ENCODE data around the gene FNDC4.

The FNDC4 gene

DNA sequence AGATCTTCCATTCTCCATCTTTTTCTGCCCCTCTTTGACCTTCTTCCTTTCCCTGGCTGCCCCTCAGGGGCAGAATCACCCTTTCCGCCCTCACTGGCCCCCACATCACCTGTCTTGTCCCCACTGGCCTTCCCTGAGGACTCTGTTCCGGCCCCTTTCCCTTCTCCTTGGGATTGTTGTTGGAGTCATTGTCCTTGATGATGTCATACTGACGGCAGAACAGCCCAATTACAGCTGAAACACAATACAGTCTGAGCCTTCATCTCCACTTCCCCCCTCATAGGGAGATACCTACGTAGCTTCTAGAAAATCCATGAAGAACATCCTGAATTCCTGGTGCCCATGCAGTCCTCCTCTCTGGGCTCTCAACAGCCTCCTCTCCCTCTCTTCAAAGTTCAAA is 2.4 kb downstream of the FNDC4 start:
- no peak for DNase-seq

DNA sequence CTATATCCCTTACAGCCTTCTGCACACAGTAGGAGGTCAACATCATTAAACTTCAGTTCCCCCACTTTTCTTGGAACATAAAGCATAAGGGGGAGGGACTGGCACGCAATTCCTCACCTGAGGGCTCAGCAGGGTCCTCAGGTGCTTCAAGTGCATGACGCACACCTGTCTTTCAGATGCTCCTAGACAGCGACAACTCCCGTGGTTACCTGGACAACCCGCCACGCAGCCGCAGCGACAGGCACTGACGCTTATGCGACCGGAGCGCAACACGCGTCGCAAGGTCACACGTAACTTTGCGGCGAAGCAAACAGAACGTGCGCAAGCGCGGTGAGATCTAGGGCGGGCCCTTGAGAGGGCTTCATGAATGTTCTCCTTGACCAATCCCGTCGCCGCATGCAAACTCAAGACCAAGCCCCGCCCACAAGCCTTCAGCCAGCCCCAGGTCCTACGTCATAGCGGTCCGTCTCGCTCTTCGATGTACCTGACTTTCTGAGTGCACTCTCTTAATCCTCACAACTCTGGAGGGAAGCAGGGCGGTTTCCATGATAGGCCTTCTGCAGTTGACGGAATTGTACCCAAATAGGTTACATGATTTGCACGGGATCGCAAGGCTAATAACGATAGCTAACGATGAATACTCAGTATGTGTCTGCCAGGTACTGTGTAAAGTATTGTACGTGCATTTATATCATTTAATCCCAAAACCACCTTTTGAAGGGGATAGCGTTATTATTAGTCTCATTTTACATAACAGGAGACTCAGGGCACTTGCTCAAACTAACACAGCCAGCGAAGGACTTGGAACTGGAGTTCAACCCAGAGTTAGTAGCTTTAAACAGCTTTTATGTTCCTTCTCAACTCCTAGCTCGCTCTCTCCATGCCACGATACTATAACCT is 5.3 kb downstream of the FNDC4 start, which contains the start of gene IFT172:
IFT172 (minus strand) TSS at position 246 of the 900 bp plus-strand sequence; CDS start at position 156, 90 bp downstream.
- peak; percentile 99 for DNase-seq

DNA sequence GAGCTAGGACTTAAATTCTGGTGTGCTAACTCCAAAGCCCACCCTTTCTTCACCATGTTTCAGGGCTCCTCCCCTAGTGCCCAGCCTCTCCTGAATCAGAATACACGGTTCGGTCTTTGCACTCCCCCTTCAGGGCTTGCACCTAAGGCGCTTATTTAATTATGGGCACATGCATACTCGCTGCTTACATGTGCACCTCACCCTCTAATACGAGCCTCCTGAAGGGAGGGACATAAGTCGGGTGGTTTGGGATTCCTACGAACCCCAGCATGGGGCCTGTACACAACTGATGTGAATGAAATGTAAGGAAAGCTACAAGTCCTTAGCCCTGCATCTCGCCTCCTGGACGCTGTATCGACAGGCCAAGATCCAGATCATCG is 5.9 kb downstream of the FNDC4 start:
- no peak for DNase-seq

DNA sequence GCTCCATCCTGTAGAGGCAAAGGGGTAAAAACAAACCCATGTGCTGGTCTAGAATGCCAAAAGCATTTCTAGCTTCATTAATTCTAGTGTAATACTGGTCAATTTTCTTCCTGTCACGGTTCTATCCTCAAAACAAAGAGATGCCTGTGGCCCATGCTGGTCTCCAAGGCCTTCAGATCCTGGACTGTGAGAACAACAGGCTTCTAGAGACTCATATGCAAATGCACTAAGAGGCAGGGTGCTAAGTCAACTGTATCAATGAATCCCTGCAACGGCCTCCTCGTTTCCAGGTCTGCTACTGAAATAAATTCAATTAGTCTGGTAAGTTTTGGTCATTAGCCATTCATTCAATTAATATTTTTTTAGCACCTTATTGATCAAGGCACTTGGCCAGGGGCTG is 9.5 kb downstream of the FNDC4 start:
- DNase-seq: no peak

DNA sequence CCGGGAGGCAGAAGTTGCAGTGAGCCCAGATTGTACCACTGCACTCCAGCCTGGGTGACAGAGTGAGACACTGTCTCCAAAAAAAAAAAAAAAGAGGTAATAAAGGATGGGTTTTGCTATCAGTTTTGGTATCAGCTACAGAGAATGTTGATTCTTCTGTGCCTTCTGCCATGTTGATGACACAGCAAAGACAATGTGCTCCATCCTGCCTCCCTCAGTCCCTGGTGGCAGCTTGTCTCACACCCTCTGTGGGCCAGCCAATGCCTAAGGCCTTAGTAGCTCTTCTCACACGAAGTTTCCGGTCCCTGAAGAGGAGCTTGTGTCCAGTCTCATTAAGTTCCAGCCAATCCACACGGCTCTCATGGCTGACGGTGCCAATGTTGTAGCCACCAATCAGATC is 23.0 kb downstream of the FNDC4 start:
- no peak for DNase-seq

DNA sequence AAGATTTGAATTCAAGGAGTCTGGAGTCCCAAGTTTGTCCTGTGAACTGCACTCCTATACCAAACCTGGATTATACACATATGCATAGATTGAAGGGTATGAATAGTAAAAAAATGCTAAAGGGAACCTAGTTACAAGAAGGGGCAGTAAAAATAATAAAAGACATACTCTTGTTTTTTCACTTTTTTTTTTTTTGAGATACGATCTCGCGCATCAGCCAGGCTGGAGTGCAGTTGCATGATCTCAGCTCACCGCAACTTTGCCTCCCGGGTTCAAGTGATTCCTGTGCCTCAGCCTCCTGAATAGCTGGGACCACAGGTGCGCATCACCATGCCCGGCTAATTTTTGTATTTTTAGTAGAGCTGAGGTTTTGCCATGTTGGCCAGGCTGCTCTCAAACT is 30.6 kb downstream of the FNDC4 start:
- DNase-seq: no peak

DNA sequence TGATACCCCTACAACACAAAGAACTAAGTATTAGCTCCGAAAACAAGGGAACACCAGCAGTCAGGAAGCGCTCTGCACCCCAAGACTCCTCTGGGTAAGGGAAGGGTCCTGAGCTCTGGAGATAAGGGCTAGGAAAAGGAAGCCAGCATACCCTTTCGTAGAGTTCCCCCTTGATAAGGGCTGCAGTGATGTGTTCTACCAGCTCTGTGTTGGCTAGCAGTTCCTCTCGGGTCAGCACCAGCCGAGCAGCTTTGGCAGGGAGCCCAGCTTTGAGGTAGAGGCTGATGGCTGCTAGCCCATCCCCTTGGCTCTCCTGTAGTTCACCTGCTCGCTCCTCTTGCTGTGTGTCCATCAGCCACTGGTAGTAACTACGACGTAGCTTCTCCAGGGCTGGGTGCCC is 33.9 kb downstream of the FNDC4 start:
- DNase-seq: no peak

DNA sequence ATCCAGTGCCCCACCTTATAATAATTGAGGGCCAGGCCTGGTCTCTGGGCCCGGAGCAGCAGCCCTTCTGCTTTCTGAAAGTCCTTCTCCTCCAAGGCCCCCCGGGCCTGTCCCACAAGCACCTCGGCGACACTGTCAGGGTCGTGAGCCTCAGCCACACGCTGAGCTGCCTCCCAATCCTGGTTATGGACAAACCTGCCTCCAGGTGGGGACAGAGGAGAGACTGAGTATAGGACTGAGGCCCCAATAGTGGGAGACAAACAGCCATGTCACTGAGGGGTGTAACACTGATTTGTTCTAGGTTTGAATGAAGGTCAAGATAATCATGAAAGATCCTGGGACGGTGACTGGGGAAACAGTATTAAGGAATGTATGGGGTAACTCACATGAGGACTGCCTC is 41.0 kb downstream of the FNDC4 start:
- no peak for DNase-seq

DNA sequence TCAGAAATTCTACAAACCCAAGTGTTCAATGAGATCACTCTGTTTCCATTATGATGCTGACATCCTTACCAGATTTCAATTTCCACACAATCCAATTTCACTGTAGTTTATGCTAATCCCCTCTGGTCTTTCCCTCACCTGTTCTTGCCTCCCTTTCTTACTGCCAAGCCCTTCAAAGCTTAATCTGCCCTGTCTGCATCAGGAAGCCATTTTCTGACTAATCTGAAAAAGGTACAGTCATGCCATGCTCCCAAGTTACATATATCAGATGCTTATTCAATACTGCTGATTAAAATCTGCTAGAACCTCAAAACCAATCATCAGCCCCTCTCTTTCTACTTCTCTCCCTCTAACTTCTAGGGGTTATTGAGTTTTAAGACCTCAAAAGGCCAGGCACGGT is 43.9 kb downstream of the FNDC4 start:
- no peak for DNase-seq

DNA sequence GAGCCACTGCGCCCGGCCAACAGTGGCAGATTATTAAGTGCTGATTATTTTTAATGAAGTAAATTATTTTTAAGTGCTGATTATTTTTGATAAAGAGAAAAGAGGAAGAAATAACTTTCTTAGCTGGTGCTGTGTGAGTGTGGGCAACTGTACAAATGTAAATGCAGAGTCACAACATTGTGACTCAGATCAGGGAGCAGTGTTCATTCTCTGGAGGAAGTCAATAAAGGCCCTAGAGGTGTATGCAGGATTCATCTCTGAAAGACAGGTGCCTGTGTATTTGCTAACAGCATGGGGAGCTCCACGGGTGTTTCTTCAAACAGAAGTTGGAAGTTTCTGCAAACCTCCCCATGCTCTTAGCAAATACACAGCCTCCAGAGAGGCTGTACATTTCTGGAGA is 46.6 kb downstream of the FNDC4 start:
- DNase-seq: no peak

DNA sequence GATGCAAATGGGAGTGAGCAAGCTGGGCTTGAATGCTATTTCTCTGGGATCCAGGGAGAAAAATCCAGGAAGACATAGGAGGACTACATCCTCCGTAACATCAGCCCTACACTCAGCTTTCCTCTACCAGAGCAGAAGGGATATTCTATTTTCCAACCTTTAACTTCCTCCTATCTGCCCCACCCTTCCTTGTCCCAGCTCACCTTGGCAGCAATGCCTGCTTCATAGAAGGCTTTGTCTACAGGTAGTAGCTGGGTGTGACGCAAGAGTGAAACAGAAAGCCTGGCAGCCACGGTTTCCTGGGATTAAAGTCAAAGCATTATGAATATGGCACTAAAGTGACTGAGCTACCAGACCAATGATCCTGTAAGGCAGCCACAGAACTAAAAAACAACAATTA is 48.9 kb downstream of the FNDC4 start:
- DNase-seq: no peak

DNA sequence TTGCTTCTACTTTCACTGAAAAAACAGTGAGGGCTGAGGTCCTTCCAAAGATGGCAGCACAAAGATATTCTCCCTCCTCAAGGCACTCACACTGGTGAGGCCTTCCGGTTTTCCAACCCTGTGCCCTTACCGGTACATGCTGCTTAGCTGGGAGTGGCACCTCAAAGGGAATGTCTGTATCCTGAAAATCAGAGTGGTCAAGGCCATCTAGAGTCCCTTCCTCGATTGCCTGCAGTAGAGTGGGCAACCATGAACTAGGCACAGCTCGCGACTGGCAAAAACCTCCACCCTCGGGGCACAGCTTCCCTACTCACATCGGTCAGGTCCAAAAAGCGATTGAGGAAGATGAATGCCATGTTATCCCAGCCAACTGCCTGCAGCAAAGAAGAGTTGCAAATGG is 49.4 kb downstream of the FNDC4 start:
- DNase-seq: no peak

DNA sequence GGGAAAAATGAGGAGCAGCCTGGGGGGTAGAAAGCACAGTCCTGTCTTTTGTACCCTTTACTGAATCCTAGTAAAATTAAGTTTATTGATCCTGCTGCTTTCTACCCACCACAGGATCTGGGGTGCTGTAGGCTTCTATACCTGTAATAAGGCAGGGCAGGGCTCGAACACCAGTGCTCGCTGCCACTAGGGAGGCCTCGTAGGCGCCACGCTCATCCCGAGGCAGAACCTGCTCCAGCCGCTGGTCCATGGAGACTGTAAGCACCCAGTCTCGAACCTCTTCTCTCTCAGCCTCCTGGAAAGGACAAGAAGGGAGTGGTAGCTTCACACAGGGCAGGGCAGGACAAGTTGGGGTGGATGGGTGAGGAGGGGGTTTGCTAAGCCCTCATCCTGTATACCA is 49.8 kb downstream of the FNDC4 start:
- DNase-seq: no peak

DNA sequence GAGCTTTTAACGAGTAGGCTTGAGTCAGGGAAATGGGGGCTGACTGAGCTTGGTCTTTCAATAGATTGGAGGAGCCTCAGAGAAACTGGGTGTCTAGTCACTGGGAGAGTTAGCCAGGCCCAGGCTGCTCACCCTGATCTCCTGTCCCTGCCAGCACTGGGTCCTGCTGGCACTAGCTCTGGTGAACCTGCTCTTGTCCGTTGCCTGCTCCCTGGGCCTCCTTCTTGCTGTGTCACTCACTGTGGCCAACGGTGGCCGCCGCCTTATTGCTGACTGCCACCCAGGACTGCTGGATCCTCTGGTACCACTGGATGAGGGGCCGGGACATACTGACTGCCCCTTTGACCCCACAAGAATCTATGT is 52.1 kb downstream of the FNDC4 start:
- no peak for DNase-seq

DNA sequence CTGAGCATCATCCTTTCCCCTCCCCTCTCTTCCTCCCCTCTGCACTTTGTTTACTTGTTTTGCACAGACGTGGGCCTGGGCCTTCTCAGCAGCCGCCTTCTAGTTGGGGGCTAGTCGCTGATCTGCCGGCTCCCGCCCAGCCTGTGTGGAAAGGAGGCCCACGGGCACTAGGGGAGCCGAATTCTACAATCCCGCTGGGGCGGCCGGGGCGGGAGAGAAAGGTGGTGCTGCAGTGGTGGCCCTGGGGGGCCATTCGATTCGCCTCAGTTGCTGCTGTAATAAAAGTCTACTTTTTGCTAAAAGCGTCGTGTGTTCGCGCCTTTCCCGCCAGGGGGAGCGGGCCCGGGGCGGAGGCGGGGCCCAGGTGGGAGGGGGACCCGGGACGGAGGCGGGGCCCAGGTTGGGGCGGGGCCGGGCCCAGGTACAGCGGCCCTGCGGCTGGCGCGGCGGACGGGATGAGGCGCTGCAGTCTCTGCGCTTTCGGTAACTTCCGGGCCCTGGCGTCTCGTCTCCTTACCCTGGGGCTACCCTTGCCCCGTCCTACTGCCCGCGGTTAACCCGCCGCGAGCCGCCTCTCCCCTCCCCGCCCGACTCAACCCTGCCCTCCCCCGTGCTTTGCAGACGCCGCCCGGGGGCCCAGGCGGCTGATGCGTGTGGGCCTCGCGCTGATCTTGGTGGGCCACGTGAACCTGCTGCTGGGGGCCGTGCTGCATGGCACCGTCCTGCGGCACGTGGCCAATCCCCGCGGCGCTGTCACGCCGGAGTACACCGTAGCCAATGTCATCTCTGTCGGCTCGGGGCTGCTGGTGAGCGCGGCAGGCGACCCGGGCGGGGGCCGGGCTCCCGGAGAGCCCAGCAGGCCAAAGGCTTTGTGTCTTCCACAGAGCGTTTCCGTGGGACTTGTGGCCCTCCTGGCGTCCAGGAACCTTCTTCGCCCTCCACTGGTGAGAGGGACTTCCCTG is 52.8 kb downstream of the FNDC4 start, which contains the start of gene KRTCAP3:
KRTCAP3 (plus strand) TSS at position 424 of the 962 bp plus-strand sequence; CDS start at position 456, 32 bp downstream.
- peak; percentile 49 for DNase-seq
